Measurements from ENCODE around the gene UQCC5.

DNA sequence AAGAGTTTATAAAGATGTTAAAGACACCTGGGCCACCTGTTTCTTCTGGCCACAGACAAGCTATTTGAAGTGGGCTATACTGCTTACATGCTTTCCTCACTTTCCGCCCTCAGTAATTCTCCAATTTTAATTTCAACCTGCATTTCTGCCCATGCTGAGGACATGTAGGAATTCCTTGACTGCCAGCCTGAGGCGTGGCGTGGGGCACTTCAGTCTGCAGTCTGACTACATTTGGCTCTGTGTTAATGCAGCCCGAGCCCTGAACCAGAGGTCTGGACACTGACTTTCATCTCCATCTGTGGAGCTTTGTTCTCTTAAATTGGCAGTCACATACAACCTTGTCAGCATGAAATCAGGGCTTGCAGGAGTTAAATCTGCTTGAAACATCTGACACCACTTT, 8.5 kb downstream of the UQCC5 start:
- TF ChIP-seq POLR2A (IDR thresholded peaks at IDR 0.05), result no peak
- TF ChIP-seq, protein P1, sequence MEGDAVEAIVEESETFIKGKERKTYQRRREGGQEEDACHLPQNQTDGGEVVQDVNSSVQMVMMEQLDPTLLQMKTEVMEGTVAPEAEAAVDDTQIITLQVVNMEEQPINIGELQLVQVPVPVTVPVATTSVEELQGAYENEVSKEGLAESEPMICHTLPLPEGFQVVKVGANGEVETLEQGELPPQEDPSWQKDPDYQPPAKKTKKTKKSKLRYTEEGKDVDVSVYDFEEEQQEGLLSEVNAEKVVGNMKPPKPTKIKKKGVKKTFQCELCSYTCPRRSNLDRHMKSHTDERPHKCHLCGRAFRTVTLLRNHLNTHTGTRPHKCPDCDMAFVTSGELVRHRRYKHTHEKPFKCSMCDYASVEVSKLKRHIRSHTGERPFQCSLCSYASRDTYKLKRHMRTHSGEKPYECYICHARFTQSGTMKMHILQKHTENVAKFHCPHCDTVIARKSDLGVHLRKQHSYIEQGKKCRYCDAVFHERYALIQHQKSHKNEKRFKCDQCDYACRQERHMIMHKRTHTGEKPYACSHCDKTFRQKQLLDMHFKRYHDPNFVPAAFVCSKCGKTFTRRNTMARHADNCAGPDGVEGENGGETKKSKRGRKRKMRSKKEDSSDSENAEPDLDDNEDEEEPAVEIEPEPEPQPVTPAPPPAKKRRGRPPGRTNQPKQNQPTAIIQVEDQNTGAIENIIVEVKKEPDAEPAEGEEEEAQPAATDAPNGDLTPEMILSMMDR (IDR thresholded peaks at IDR 0.05), result no peak

All from testis (tissue), 2 donors.